ENCODE measurements around the gene GLS2.

Gene GLS2

GRCh38 chr12:56437430-56438176 is 50.4 kb downstream of the GLS2 start:
- no peak for DNase-seq

- DNase-seq = no peak
Observed at GRCh38 chr12:56434828-56435227, 53.1 kb downstream of the GLS2 start.

GRCh38 chr12:56431850-56432249 is 56.1 kb downstream of the GLS2 start:
- no peak for DNase-seq

GRCh38 chr12:56431288-56431687 is 56.7 kb downstream of the GLS2 start:
- no peak for DNase-seq

GRCh38 chr12:56425940-56426438 is 62.0 kb downstream of the GLS2 start:
- no peak for DNase-seq

GRCh38 chr12:56425193-56425592 is 62.8 kb downstream of the GLS2 start:
- no peak for DNase-seq

Data from left hindlimb (tissue), 1 donor.